Measurements from ENCODE around the gene LRRC74B.

Gene LRRC74B

DNA sequence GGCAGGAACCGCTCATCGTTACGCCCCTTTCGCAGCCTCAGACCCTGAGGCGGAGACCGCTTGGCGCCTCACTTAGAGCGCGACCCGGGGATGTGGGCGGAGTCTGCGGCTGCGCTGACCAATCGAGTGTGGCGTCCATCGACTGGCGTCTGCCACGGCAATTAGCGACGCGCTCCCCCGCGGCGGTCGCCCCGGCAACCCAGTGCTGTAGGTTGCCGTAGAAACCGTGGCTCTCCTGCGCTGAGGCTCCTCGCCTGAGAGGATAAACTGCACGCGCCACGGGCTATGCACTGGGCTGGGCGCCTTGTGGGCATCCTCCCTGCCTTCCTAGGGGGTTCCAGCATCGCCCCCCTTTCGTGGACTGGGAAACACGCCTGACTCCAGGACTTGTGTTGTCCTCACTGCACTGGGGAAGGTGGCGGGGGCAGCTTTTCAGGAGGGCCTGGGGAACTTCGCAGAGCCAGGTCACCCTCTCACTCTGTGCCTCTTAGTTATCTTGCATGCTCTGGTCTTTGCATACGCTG, 31.5 kb upstream of the LRRC74B start:
- peak; percentile 73 for DNase-seq (ENCODE audit: low read depth)

DNA sequence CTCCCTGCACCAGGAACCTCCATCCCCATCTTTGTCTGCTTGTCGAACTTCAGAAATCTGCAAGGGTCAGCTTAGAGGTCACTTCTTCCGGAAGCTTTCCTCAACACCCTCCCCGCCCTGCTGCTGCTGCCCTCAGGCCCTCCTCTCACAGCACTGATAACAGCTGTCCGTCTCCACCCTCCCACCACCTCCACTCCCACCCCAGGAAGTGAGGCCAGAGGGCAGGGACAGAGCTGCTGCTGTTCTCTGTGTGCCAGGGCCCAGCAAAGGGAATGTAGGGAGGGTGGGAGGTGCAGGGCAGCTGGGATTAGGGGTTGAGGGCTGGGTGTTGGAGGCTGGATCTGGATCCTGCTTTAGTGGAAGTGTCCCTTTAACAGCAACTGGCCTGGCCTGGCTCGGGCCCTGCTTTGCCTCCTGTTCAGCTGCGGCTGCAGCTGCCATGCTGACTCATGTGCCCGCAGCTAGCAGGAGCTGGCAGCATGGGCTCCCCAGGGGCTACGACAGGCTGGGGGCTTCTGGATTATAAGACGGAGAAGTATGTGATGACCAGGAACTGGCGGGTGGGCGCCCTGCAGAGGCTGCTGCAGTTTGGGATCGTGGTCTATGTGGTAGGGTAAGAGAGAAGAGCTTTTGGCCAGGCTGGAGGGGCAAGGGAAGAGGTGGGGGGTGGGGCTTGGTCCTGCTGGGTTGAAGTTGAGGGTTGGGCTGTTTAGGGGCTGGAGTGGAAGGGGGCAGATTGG, 30.9 kb upstream of the LRRC74B start, which contains the start of gene P2RX6:
TSS of gene P2RX6 (plus strand) at position 440 of the 740 bp plus-strand sequence. CDS start at position 450, 10 bp downstream.
- no peak for DNase-seq (ENCODE audit: low read depth)

DNA sequence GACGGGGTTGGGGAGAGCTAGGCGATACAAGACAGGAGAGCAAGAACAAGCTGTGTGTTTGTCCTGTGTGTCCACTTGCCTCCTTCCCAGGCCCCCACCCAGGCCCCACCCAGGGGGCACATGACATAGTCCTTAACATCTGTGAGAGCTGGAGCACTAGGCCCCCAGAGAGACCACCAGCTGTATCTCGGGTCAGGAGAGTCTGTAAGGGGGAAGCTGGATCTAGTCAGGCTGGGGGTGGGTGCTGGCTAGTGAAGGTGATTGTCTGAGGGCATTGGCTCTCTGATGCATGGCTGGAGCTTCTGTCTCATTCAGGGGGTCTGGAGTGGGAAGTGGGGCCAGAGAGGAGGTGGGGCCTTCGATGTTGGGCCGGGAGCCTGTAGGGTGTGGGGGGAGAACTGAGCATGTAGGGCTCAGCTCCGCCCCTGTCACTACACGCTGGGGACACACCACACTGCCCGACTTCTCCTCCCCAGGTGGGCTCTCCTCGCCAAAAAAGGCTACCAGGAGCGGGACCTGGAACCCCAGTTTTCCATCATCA, 30.2 kb upstream of the LRRC74B start:
- DNase-seq (ENCODE audit: low read depth): no peak

DNA sequence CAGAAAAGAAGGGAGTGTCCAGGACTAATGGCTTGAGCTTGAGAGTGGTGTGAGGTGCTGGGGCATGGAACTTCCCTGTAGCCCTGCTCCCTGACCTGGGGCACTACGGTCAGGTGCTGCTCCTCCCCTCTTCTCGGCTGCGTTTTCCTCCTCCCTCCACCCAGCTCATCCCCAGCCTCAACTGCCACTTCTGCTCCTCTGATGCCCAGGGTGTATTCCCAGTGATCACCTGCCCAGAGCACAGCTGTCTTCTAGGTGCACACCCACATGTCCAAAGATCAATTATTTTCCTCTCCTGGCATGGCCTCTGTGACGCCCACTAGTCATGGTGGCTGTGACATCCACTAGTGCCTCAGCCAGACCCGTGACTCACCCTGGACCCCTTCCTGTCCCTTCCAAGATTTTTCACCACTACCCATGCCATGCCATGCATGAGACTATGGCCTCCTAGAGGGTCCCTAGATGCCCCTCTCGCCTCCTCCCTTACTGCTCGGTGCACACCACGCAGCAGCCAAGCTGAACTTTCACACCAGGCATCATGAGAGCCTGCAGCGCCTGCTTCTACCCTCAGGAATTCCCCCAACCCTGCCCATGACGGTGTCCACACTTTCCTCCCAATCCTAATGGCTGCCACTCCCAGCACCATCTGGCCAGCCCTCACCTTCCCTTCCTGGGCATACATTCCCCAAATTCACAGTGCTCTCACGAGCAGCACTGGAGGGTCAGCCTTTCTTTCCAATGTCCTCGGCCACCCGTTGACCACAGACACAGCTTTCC, 28.9 kb upstream of the LRRC74B start:
- no peak for DNase-seq (ENCODE audit: low read depth)

DNA sequence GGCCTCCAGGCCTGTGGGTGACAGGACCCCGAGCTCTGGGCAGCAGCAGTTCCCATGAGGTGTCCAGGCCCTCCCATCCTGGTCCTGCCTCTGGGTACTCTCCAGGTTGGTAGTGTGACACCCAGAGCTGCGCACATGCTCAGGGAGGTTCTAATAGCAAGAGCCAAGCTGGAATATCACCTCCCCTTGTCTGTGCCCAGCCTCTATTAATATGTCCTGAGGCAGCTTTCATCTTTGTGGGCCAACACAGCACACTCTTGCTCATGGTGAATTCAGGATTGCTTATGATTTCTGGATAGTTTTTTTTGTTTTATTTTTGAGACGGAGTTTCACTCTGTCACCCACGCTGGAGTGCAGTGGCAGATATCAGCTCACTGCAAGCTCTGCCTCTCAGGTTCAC, 27.4 kb upstream of the LRRC74B start:
- no peak for DNase-seq (ENCODE audit: low read depth)

DNA sequence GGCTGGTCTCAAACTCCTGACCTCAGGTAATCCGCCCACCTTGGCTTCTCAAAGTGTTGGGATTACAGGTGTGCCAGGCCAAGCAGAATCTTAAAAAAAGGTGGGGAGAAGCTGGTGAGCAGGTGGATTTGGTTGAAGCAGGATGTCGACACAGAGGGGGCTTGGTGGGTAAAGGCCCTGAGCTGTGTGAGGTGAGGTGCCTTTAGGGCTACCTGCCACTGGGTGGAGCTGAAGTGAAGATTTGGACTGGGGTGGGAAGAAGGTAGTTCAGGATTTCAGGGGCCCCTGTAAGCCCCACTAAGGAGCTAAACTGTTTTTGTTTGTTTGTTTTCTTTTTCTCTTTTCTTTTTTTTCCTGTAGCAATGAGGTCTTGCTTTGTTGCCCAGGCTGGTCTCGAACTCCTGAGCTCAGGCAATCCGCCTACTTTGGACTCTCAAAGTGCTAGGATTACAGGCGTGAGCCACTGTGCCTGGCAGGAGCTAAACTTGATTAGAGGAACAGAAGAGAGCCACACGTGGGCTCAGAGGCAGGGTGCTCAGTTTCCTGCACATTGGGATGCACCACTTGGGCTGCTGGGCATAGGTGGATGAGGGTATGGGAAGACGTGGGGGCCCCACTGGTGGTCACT, 24.8 kb upstream of the LRRC74B start:
- DNase-seq (ENCODE audit: low read depth): no peak

DNA sequence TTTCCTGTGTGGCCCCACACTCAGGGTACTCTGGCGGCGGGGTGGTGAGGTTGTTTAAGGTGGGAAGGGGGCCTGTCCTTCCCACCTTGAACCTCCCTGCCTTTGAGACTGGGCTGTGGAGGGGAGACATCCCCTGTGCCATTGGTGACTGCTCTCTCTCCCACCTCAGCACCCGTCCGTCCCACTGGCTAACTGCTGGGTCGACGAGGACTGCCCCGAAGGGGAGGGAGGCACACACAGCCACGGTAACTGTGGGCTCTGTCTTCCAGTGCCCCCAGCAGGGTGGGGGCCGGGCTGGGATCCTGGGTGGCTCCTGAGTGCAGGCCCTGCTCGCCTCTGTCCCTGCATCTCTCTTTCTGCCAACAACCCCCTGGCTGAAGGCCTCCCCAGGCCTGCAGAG, 23.2 kb upstream of the LRRC74B start:
- DNase-seq (ENCODE audit: low read depth): no peak

DNA sequence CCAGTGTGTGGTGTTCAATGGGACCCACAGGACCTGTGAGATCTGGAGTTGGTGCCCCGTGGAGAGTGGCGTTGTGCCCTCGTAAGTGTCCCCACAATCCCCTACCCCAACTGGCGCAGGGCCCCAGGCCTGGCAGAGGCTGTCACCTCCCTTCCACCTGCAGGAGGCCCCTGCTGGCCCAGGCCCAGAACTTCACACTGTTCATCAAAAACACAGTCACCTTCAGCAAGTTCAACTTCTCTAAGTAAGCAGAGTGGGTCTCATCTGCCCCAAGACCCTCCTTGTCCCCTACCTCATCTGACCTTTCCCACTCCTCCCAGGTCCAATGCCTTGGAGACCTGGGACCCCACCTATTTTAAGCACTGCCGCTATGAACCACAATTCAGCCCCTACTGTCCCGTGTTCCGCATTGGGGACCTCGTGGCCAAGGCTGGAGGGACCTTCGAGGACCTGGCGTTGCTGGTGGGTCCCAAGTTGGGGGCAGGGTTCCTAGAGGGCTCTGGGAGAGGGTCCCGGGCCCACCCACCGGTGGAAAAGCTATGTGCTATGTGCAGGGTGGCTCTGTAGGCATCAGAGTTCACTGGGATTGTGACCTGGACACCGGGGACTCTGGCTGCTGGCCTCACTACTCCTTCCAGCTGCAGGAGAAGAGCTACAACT, 22.7 kb upstream of the LRRC74B start:
- no peak for DNase-seq (ENCODE audit: low read depth)

DNA sequence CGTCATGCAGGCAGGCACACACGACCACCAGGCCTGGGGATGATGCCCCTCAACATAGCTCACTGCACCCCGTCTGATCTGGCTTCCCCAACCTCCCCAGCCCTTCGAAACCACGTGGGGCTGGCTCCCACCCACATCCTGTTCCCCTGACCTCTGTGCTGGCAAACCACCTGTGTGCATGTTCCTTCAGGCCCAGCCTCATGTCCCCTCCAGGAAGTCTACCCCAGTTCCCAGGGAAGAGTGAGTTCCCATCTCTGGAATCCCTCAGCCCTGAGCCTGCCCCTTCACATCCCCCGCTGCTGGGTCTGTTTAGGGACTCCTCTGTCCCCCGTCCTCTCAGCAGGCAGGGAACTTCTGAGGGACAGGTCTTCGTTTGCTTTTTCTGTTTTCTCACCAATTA, 20.5 kb upstream of the LRRC74B start:
- no peak for DNase-seq (ENCODE audit: low read depth)

DNA sequence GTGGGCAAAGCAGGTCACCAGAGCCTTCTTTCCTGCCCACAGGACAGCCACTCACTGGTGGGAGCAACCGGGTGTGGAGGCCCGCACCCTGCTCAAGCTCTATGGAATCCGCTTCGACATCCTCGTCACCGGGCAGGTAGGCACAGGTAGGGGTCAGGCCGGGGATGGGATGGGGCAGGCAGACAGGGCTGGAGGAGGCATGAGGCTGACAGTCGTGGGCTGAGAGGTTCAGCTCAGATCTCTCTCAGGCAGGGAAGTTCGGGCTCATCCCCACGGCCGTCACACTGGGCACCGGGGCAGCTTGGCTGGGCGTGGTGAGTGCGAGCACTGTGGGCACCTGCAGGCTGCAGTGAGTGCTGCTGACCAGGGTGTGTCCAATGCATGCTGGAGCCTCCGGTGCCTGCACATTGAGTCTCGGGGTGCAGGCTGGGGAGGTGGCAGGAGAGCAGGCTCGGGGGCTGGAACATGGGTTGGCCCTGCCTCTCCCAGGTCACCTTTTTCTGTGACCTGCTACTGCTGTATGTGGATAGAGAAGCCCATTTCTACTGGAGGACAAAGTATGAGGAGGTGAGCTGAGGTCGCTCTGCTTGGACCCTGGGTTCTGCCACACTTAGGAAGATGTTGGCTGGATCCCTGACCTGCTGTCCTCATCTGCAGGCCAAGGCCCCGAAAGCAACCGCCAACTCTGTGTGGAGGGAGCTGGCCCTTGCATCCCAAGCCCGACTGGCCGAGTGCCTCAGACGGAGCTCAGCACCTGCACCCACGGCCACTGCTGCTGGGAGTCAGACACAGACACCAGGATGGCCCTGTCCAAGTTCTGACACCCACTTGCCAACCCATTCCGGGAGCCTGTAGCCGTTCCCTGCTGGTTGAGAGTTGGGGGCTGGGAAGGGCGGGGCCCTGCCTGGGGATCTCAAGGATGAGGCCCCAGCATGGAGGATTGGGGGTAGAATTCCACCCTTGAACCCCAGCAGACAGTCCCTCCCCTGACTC, 19.7 kb upstream of the LRRC74B start:
- no peak for DNase-seq (ENCODE audit: low read depth)

DNA sequence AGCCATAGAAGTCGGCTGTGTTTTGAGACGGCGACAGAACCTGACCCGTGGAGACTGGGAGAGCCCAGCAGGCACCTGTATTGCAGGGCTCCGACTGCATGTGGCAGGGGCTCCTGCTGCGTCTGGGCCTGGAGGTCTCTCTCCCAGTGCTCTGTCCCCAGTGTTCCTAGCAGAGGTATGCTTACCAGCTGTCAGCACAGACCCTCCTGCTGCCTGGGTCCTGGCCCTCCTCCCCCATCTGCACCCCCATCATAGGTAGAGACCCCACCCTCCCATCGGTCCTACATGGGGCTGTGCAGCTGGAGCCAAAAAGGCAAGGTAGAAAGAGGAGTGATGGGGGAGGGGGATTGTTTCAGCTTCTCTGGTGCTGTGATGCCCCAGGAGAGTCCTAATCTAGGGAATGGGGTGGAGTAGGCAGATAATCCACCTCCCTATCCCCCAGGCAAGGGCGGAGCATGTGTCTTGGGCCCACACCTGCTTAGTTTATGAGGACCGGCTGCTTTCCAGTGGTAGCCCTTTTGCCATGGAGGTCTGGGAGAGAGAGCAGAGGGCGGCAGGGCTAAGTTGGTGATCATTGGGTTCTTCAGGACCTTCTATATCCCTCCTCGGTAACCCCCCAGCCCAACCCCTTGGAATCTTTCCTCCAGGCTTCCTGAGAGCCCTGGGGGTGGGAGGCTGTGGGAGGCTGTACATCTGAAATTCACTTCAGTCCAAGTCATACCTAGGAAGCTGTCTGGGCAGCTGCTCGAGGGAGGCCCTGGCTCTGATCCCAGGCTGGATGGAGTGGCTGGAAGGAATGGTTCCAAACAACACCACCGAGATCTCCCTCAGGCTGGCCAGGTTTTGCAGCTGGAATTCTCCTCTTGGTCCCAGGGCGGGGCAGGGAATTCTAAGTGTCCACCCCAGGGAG, 18.7 kb upstream of the LRRC74B start:
- DNase-seq (ENCODE audit: low read depth): peak; percentile 40

DNA sequence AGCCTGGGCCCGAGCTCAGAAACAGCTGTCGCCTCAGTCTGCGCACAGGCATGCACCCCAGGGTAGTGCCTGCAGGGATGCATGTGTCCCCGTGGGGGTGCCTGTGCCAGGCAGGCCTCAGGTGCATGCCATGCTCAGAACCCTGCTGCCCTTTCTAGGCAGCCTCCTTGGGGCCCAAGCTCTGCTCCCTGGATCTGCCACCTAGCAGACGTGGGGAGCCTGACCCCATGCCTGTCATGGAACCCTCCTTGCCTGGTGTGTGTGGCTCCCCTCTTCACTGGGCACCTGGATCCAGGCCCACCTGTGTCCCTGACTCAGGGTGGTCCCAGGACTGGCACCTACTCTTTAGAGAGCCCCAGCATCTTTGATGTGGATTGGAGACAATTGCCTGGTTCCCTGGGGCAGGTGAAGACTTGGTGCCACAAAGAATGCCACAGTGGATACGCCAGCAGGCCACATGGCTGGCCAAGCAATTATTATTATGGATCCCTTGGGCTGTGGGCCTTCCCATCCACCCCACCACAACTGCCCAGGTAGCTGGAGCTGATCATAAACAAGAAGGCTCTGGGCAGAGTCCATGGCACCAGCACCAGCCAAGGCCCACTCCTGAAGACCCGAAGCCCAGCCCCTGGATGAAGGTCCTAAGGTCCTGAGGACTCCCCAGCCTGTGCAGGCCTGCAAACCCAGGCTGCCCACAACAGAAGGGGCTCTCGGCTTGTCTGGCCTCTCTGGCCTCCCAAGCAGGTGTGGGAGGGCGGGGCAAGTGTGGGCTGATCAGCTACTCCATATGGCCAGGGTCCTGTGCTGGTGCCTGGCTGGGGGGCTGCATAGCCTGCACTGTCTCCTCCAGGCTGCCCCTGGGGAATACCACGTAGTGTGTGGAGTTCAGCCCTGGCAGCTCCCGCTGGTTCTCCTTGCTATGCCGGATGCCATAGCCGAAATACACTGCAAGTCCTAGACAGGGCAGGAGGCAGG, 17.2 kb upstream of the LRRC74B start:
- DNase-seq (ENCODE audit: low read depth): no peak

DNA sequence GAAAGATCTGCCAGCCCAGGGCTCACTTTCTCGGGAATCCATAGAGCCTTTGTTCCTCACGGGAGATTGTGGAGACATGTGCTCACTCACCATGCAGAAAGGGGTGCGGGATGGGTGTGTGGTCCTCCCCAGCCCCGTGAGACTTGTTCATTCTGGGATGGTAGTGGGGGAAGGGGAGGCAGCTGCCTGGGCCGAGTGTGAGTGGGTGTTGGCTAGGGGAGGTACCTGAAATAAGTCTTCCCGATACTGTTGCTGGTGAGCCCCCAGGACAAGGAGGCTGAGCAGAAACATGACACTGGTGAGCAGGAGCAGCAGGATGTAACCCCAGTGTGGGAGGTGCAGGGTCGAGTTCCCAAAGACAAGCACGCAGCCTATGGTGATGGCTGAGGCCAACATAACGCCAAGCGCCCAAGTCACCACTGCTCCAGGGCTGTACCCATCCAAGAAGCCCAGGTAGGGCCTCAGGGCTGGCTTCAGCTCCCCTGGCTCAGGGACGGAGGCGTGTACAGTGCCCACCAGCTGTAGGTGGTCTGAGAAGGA, 16.2 kb upstream of the LRRC74B start:
- DNase-seq (ENCODE audit: low read depth): no peak

DNA sequence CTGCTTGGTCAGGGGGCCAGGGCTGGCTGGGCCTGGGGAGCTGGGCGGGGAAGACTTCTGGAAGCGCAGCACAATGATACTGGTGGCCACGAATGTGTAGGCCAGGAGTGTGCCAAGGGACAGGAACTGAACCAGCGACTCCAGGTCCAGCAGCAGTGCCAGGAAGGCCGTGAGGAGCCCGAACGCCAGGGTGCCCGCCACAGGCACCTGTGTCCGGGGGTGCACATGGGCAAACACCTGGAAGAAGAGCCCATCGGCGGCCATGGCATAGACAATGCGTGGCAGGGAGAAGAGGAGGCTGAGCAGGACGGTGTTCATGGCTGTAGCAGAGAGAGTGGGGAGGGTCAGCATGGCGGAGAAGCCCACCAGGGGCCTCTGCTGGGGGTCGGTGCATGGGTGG, 15.7 kb upstream of the LRRC74B start:
- DNase-seq (ENCODE audit: low read depth): no peak

DNA sequence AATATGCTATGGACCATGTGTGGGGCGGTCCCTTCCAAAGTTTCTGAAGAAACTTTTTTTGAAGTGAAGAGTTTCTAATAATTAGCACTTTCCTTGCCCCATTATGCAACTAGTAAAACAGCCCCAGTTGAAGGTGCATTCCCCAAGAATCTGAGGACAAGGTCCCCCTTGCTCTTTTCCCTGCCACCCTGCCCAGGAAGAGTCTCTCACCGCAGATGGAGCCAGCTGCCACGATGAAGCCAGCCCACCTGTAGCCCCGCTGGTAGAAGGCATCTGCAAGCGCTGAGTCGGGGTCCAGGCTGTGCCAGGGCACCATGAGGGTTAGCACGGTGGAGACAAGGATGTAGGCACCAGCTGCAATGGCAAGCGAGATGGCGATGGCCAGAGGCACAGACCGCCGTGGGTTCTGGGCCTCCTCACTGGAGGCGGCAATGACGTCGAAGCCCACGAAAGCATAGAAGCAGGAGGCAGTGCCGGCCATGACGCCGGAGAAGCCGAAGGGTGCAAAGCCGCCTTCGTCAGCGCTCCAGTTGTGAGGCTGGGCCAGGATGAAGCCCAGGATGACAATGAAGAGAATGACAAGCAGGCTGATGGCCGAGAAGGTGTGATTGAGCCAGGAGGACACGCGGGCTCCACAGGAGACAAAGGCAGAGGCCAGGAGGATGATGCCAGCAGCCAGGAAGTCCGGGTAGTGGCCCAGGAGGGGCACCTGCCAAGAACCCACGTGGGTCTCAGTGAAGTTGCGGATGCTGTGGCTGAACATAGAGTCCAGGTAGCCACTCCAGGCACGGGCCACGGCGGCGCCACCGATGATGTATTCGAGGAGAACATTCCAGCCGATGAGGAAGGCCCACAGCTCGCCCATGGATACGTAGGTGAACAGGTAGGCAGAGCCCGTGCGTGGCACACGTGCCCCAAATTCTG, 14.9 kb upstream of the LRRC74B start:
- DNase-seq (ENCODE audit: low read depth): no peak

DNA sequence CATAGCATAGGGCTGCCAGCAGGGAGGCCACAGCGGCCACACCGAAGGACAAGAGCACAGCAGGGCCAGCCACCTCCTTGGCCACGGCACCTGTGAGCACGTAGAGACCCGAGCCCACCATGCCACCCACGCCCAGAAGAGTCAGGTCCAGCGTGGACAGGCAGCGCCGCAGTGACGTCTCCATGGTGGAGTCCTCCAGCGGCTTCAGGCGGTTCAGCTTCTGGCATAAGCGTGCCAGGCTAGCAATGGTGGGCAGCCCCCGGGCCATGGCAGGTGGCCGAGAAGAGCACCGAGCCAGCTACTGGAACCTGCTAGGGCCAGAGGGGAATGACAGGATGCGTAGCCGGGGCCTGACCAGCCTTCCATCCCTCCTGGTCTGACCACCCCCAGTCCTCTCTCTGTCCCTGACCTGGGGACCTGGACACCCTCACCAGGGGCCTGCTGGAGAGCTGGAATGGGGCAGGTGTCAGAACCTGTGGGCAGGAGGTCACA, 14.2 kb upstream of the LRRC74B start:
- DNase-seq (ENCODE audit: low read depth): no peak

Measured in GM04504 (cell line).